Renal cortex interstitium (tissue), 15 donors: Measurements from ENCODE around the gene IMPACT. TPM values are rescaled to one million over a fixed set of nuclear protein-coding genes. Genes with fewer than 3 reads are reported as not detected.

Source experiments
- DNase-seq, 11 donors: peaks; one replicate each; pipeline ENCODE4 v3.0.0-alpha.2; 2013; ENCODE audit warnings: low read depth in 9 of 11, low spot score in 4 of 11; ENCODE audit errors: extremely low read depth in 1 of 11
- long read RNA-seq, 16 experiments: transcript quantifications; one replicate each; lab custom pipeline, GENCODE V29; 2026
- polyA plus RNA-seq, 3 donors: library from polyadenylated mRNA; unstranded; fragments of 120-200 nt; gene quantifications; one replicate each; pipeline ENCODE4 v1.2.1, GENCODE V29; 2013; ENCODE audit not compliant: insufficient read length in 3 of 3

The IMPACT gene, protein sequence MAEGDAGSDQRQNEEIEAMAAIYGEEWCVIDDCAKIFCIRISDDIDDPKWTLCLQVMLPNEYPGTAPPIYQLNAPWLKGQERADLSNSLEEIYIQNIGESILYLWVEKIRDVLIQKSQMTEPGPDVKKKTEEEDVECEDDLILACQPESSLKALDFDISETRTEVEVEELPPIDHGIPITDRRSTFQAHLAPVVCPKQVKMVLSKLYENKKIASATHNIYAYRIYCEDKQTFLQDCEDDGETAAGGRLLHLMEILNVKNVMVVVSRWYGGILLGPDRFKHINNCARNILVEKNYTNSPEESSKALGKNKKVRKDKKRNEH
- 10 to 100 TPM; 58.1 to 76.0 (median 59.8) TPM for polyA plus RNA-seq
- long read RNA-seq, donor 1, transcript IMPACT-201 (11 exons, 3,792 nt), result major isoform, 6 of 13 reads
- long read RNA-seq, donor 1, partial matches to known transcripts, result 7 of 13 reads
- long read RNA-seq, donor 1, other reads (novel, unspliced or antisense), result 0 of 13 reads
- long read RNA-seq, donor 2, transcript IMPACT-201 (11 exons, 3,792 nt), result major isoform, 8 of 9 reads
- long read RNA-seq, donor 2, partial matches to known transcripts, result 0 of 9 reads
- long read RNA-seq, donor 2, other reads (novel, unspliced or antisense), result 0 of 9 reads
- long read RNA-seq, donor 3, transcript IMPACT-201 (11 exons, 3,792 nt), result major isoform, 17 of 21 reads
- long read RNA-seq, donor 3, partial matches to known transcripts, result 0 of 21 reads
- long read RNA-seq, donor 3, other reads (novel, unspliced or antisense), result 0 of 21 reads
- long read RNA-seq, donor 4, partial matches to known transcripts, result 0 of 4 reads
- long read RNA-seq, donor 4, other reads (novel, unspliced or antisense), result 0 of 4 reads
- long read RNA-seq, donor 5, result 0 reads
- long read RNA-seq, donor 6, transcript IMPACT-201 (11 exons, 3,792 nt), result major isoform, 13 of 13 reads
- long read RNA-seq, donor 6, partial matches to known transcripts, result 0 of 13 reads
- long read RNA-seq, donor 6, other reads (novel, unspliced or antisense), result 0 of 13 reads
- long read RNA-seq, donor 7, transcript IMPACT-201 (11 exons, 3,792 nt), result major isoform, 15 of 15 reads
- long read RNA-seq, donor 7, partial matches to known transcripts, result 0 of 15 reads
- long read RNA-seq, donor 7, other reads (novel, unspliced or antisense), result 0 of 15 reads
- long read RNA-seq, donor 8, result 0 reads
- long read RNA-seq, donor 9, transcript IMPACT-201 (11 exons, 3,792 nt), result major isoform, 8 of 16 reads
- long read RNA-seq, donor 9, partial matches to known transcripts, result 8 of 16 reads
- long read RNA-seq, donor 9, other reads (novel, unspliced or antisense), result 0 of 16 reads
- long read RNA-seq, donor 10, transcript IMPACT-201 (11 exons, 3,792 nt), result major isoform, 15 of 21 reads
- long read RNA-seq, donor 10, partial matches to known transcripts, result 5 of 21 reads
- long read RNA-seq, donor 10, other reads (novel, unspliced or antisense), result 0 of 21 reads
- long read RNA-seq, donor 11, transcript IMPACT-201 (11 exons, 3,792 nt), result major isoform, 7 of 8 reads
- long read RNA-seq, donor 11, partial matches to known transcripts, result 0 of 8 reads
- long read RNA-seq, donor 11, other reads (novel, unspliced or antisense), result 0 of 8 reads
- long read RNA-seq, donor 12, transcript IMPACT-201 (11 exons, 3,792 nt), result major isoform, 6 of 7 reads
- long read RNA-seq, donor 12, partial matches to known transcripts, result 0 of 7 reads
- long read RNA-seq, donor 12, other reads (novel, unspliced or antisense), result 0 of 7 reads
- long read RNA-seq, donor 13, result 0 reads
- long read RNA-seq, donor 14, transcript IMPACT-201 (11 exons, 3,792 nt), result major isoform, 13 of 13 reads
- long read RNA-seq, donor 14, partial matches to known transcripts, result 0 of 13 reads
- long read RNA-seq, donor 14, other reads (novel, unspliced or antisense), result 0 of 13 reads
- long read RNA-seq, donor 15, partial matches to known transcripts, result 0 of 3 reads
- long read RNA-seq, donor 15, other reads (novel, unspliced or antisense), result 0 of 3 reads
- long read RNA-seq, donor 16, transcript IMPACT-201 (11 exons, 3,792 nt), result major isoform, 26 of 26 reads
- long read RNA-seq, donor 16, partial matches to known transcripts, result 0 of 26 reads
- long read RNA-seq, donor 16, other reads (novel, unspliced or antisense), result 0 of 26 reads

DNA sequence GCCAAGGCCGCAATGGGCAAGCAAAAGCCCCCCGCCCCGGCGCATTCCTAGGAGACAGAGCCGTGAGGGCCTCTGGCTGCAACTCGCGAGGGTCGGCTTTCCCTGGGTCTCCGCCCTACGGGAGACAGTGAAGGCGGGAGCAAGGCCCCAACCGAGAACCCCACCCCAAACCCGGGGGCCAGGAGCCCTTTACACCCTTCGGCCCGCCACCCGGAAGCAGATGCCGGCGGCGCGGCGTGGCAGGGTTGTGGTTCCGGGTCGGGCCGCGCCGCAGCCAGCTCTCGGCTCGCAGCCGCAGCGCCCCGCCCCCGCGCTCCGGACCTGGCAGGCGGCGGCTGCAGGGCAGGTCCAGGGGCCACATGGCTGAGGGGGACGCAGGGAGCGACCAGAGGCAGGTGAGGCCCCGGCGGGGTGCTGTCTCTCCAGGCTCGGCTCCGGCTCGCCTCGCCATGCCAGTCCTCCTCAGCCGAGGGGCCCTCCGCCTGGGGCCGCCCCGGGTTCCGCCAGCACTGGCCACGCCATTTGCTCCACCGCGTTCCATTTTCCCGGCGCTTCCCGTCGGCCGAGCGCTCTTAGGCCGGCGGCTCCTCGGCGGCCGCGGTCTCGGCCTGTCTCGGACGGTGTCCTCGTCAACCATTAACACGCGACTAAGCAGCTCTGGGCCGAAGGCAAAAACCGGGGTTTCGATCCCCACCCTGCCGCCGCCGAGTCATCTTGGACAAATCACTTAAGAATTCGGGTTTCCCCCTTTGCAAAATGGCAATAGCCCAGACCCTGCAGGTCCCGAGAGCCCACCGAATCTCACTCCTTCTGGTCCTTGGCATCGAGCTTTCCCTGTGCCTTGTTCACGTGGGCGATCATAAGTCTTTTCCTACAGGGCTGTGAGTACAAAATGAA lies at the start of gene IMPACT:
TSS of gene IMPACT (plus strand) at position 273 of the 897 bp plus-strand sequence. CDS start at position 360, 87 bp downstream.
- peak; percentile 48 to 84 (median 80) for DNase-seq

DNA sequence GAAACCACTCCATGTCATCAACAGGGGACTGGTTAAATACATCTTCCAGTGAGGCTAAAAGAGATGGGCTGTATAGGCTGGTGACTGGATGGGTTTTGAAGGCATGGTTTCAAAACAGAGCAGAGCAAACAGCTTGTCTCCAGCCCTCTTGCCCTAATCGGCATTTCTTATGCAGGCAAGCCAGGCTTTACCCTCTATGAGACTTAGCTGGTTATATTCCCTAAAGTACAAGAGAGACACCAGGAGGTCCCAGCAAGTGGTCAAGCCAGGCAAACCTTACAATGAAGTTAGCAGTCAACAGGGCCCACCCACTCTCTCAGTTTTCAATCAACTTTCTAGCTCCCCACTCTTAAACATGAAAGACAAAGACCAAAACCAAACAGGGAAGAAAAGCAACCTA lies 47.9 kb upstream of the IMPACT start:
- DNase-seq, result no peak

DNA sequence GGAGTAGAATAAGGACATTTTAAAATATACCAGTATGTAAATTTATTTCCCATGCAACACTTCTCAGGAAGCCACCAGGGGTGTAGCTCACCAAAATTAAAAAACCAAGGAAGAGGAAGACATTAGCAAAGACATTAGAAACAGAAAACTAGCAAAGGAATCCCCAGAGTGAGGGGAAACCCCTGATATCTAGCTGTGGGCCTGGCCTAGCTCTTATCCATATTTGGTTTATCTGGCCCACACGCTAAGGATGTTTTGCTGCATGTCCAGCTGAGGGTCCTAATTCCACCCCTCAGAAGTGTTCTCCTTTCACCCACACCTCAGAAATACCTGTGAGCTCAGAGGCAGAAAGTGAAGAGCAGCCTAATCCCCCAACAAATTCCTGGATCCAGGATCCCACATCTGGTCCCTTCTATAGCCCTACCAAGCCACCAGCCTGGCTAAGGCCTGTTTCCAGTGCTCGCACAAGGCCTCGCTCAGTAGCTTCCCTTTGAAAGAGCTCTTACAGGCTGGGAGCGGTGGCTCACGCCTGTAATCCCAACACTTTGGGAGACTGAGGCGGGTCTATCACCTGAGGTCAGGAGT lies 46.2 kb upstream of the IMPACT start:
- DNase-seq, result no peak

DNA sequence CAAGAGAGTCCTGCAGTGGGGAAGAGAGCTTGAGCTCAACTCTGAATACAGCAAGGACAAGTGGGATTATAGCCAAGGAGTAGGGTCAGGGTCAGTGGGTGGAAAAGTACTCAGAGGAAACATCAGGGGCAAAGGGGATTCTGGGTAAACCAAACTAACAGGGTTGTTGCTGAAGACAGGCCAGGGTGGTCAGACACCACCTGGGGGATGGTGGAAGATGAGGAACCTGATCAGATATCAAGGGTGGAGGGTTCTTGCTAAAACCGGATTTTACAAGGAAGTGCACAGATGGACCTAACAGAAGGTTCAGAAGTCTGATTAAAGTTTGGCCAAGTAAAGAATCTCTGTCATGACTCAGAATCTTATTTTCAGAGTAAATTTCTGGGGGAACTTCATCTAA lies 45.3 kb upstream of the IMPACT start:
- DNase-seq, result no peak

- no peak for DNase-seq
Measured at GRCh38 chr18:24386681-24387080, 39.8 kb upstream of the IMPACT start.

DNA sequence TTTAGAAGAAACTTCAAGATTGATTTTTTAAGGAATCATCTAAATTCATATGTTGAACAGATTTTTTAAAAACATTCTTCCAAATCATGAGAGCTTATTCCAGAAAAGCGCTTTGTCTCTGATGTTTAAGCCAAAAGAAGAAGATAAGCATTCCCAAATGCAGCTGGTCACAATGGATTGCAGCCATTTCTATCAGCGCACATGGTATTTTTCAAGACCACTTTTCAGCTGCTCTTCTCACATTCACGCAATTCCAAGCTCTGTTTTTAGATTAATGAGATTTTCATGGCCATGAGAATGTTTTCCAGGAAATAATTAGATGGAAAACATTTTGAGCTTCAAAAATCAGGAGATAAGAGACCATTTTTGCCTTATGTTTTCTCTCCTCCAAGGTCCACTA lies 37.5 kb upstream of the IMPACT start:
- DNase-seq, result peak in 3 of 11 donors; percentile 31 to 41 (median 33)

DNA sequence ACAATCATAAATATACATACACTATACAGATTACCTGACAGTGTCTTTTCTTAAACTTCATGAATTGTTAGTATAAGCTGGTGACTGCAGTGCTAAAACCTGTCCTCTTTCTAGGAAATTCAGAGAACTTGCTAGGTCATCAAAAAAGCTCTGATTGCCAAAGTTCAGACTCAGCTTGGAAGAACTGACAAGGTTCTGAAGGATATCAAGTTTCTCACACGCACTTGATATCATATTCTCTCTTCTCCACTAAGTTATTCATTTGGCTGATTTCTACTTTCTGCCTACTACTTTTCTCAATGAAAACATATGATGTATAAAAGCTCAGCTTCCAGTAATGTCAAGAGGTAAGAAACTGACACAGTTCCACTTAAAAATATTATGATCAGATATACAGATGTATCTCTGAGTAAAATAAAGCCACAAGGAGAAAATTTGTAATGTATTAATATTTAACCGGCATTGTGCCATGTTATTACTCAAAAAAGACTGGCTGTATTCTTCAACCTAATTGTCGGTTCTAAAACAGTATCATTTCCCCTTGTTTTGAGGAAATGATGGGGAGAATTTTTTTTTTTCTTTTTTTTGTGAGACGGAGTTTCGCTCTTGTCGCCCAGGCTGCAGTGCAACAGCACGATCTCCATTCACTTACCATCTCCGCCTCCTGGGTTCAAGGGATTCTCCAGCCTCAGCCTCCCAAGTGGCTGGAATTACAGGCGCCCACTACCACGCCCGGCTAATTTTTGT lies 31.2 kb upstream of the IMPACT start:
- DNase-seq, result no peak

DNA sequence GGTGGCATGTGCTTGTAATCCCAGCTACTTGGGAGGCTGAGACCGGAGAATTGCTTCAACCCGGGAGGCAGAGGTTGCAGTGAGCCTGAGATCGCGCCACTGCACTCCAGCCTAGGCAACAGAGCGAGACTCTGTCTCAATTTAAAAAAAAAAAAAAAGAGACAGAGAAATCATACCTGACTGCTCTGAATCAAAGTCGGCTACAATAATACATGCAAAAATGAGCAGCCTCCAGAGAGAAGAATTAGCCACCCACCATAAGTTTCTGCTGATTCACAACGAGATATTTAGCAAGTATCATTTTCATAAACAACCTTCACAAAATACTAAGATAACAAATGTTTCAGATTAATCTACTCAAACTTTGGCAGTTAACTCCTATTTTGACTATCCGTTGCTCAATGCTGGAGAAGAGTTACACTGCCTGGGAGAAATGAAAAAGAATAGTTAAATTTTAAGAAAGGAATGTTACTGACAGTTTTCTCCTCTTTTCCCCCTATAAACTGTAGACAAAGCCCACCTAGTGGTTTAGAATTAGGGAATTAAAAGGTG lies 30.3 kb upstream of the IMPACT start:
- no peak for DNase-seq

DNA sequence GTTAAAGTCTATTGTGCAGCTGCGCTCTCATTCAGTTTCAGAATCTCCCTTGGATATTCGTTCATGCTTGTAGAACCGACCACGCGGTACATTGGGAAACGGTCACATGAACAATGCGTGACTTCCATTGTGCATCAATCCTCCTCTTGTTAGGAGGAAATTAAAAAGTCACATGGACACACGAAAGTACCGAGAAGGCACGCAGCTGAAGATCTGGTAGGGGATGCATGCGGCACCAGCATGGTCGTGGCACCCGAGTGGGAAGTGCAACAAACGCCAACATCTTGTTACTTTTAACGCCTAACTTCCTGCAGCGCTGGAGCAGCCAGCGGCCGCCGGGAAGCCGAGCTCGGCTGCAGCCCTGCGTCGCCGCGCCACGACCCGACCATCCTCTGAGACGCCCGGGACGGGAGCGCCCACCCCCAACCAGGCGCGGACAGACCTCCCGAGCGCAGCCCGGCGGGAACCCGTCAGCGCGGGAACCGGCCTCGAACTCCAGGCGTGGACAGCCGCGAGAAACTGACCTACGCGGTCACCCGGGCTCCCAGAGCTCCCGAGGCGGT lies 29.3 kb upstream of the IMPACT start:
- peak in 8 of 11 donors; percentile 48 to 67 (median 58) for DNase-seq

DNA sequence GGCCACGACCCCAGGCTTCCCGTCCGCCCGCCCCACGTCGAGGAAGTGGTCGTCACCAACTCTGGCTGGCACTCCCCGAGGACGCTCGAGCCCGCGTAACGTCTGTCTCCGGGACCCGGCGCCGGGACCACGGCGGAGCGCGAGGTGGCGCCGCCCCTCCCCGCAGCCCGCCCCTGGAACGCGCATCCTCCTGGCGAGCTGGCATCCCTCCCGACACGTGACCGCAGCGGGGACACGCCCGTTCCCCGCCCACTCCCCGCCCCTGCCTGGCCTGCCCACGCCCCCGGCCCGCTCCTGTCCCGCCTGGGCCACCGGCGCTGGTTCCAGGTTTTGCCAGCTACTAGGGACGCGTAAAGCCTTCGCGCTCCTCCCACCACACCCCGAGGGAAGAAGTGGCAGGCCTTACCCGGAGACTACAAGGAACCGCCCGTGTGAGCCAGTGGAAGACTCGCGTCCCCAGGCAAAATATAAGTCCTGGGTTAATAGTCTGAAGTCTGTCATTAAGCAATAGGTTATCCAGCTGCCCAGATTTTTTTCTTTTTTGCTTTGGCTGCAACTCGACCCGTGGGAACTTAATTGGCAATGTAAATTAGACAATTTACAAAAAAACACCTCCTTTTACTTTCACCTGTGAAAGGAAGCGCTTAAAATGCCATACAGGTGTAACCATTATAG lies 28.6 kb upstream of the IMPACT start, which contains the start of gene OSBPL1A:
TSS of gene OSBPL1A (minus strand) at position 131 of the 675 bp plus-strand sequence. CDS start 20,291 bp downstream, outside the sequence.
- peak; percentile 78 to 91 (median 87) for DNase-seq

GRCh38 chr18:24398540-24398939 lies 27.9 kb upstream of the IMPACT start:
- DNase-seq, result no peak

DNA sequence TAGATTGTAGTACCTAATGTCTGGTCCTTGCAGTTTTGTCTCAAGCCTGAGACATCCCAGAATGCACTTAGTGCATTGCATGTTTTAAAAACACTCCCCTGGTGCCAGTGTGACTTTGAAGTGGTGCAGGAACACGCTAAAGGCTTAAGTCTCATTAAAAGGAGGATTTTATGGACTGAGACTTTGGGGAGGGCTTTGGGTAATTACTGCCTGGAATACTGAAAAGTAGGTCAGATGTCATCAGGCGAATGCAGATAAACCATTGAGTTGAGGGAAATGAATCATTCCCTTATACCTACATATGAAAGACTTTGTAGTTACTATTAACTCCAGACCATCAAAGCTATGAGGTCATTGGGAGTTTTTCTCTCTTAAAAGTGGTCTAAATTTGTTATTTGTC lies 25.9 kb upstream of the IMPACT start:
- peak in 4 of 11 donors; percentile 22 to 36 (median 24) for DNase-seq

- no peak for DNase-seq
Measured at GRCh38 chr18:24402209-24402785, 24.2 kb upstream of the IMPACT start.

- no peak for DNase-seq
Measured at GRCh38 chr18:24403076-24403475, 23.4 kb upstream of the IMPACT start.
